NCI-H510A (cell line): ENCODE results near the gene TCP10L.
"Not testable (repeated sequence)": the region's sequence is repeated elsewhere in the genome, so short reads cannot be mapped to it uniquely, and the experiment has no call there.

Source experiments
- DNase-seq: peaks from one replicate; lab custom pipeline; 2025; lab: John Stamatoyannopoulos, UW

TCP10L gene, protein sequence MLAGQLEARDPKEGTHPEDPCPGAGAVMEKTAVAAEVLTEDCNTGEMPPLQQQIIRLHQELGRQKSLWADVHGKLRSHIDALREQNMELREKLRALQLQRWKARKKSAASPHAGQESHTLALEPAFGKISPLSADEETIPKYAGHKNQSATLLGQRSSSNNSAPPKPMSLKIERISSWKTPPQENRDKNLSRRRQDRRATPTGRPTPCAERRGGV

GRCh38 chr21:32585042-32585710 is at the start of gene TCP10L:
TSS of gene TCP10L (minus strand) at chr21:32585523. CDS start at chr21:32584304, 1,219 bp downstream.
- DNase-seq, result no peak

DNA sequence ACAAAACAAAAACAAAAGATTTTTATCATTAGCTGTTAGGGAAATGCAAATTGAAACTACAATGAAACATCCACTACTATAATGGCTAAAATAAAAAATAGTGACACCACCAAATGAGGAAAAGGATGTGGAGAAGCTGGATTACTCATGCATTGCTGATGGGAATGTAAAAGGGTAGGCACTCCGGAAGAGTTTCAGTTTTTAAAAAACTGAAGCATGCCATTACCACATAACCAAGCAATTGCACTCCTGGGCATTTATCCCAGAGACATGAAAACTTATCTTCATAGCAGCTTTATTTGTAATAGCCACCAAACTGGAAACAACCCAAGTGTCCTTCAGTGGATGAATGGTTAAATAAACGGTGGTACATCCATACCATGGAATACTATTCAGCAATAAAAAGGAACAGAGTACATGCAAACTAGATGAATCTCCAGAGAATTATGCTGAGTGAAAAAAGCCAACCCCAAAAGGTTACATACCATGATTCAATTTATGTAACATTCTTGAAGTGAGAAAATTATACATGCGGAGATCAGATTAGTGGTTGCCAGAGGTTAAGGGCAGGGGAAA is 41.4 kb upstream of the TCP10L start:
- DNase-seq, result no peak

DNA sequence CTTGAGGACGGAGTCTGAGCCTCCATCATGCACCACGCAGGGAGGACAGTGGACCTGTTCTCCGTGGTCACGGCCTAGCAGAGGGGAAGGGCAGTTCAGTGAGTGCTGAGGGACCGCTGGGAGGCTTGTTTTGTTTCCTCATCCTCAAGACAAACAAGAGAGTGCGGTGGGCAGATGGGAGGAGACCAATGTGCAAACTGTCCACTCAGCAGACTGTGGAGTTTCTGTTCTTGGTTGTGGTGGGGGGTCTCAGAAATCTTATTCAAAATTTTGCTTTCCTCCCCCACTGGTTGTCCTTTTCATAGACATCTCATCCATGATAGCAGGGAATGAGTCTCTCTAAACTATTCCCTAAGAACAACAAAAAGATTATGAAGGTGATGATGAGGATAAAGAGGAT is 32.9 kb upstream of the TCP10L start:
- DNase-seq, result not testable (repeated sequence)

DNA sequence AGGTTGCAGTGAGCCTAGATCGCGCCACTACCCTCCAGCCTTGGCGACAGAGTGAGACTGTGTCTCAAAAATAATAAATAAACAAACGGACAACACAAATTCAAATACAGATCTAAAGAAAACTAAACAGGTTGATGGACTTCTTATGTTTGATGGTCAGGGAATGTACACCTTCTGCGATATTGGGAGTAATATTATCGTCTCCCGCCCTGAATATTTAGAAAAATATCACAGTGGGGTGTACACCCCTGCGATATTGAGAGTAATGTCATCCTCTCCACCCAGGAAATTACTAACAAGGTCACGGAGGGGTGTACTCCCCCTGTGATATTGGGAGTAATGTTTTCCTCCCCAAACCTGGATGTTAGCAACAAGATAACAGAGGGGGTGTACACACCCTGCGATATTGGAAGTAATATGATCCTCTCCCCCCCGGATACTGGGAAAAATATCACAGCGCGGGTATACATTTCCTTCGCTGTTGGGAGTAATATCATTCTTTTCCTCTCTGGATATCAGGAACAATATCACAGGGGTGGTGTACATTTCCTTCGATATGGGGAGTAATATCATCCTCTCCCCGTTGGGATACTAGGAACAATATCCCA is 28.2 kb upstream of the TCP10L start:
- no peak for DNase-seq

DNA sequence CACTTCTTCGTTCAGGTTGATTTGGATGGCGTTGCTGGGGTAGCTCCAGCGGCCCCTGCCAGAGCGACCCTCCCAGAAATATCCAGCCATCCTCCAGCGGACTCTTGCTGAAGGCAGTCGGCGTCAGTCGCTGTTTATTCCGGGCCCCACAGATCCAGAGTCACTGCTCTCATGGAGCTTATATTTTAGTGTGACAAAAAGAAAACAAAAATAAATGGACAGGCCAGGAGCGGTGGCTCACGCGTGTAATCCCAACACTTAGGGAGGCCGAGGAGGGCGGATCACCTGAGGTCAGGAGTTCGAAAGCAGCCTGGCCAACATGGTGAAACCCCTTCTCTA is 27.6 kb upstream of the TCP10L start:
- no peak for DNase-seq

GRCh38 chr21:32612075-32612998 is 27.0 kb upstream of the TCP10L start, which contains the start of gene CFAP298:
TSS of gene CFAP298 (minus strand) at chr21:32612377. CDS start at chr21:32612243, 134 bp downstream.
- peak; percentile 68 for DNase-seq

- no peak for DNase-seq
These were observed 26.2 kb upstream of the TCP10L start for GRCh38 chr21:32611471-32611997.

- DNase-seq, result not testable (repeated sequence)
These were observed 25.6 kb upstream of the TCP10L start for GRCh38 chr21:32610940-32611339.

DNA sequence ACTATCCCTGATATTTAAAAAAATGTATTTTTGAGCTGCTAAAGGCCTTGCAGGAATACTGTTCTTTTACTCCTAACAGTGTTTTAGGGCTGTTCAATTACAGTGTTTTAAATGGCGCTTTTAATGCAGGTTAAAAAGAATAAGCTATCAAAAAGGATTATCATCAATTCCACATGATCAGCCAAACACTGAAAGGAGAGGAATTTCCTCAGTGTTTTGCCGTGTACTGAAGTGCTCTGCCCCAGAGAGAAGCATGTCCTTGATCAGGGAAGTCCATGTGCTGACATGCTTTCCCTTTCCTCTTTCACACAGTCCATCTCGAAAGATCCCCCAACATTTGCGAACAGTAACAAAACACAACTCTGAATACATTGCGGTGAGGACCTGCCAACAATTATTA is 23.5 kb upstream of the TCP10L start:
- DNase-seq, result no peak

DNA sequence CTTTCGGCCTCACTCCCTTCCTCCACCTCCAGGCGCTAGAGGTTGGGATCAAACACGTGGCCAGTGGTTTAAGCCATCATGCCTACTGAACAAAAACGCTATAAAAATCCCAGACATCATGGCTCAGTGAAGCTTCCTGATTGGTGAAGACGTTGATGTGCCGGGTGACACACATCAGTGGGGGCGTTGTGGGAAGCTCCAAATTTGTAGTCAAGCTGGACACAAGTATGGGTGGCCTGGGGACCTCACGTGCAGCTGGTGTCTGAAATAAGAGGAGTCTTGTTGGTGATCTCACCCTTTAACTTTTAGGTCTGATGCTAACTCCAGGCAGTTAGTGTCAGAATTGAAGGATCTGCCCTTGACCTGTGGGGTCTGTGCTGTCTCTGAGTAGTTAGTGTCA is 20.1 kb upstream of the TCP10L start:
- no peak for DNase-seq

- DNase-seq, result no peak
These were observed 19.1 kb upstream of the TCP10L start for GRCh38 chr21:32604464-32604863.

DNA sequence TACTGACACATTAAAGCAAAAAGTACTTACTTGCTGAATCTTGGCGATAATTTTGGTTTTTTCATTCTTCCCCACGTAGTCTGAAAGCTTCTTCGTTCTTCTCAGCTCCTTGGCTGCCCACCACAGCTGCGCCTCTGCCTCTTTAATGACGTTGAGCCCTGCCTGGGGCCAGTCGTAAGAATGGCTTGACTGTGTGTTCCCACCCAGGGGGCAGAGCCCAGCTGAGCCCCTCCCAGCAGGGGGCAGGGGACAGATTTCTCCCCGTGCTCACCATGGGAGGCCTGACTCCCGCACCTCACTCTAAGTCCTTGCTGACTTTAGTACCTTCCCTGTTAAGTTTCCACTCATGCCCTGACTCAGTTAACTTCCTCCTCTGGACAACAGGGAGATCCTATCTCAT is 17.8 kb upstream of the TCP10L start:
- no peak for DNase-seq

GRCh38 chr21:32602099-32602498 is 16.8 kb upstream of the TCP10L start:
- DNase-seq, result no peak

- DNase-seq, result no peak
These were observed 14.2 kb upstream of the TCP10L start for GRCh38 chr21:32599526-32599925.

DNA sequence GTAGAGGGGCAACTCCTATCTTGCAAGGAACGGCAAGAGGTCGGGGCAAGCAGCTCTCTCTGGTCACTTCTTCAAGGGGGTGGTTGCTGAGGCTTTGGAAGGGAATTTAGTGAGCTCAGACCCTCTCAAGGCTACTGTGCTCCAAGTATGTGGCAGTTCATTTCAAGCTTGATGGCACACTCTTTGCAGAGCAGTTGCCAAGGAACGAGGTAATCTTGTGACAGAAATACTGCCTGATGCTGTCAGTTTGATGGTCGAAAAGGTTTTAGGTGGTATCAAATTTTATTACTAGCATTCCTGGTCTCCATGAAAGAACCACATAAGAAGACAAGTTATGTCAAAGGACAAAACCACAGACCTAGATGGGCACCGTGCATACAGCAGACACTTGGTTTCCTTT is 13.8 kb upstream of the TCP10L start:
- no peak for DNase-seq

- DNase-seq, result no peak
These were observed 11.9 kb upstream of the TCP10L start for GRCh38 chr21:32597205-32597604.

DNA sequence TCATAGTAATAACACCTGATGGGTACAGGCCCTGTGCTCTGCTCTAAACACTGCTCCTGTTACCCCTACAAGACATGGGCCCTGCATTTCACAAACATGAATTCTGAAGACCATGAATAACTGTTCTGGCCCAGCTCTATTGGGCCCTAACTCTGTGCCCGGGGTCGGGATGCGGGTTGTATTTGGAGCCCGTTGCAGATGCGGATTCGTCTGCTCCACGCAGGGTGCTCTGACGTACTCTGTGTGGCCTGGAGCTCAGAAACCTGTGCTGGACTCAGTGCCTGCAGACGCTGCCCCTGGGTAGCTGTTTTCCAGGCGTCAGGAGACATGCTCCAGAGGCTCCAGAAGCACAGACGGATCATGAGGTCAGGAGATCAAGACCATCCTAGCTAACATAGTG is 10.1 kb upstream of the TCP10L start:
- no peak for DNase-seq

DNA sequence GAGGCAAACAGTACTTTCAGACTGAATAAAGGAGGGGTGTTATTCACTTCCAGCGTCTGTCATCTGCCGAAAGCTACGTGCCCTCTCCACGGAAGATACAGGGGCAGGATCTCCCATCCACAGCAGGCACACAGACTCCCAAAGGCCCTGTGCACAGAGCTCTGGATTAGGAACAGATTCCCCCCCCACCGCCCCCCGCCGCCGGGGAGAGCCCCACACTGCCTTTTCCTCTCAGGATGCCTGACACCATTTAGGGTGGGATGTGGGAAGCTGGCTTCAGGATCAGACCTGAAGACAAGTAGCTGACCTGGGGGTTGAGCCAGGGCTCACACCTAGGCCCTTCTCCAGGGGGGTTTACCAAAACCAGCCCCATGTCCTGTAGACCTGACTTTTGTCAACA is 8.4 kb upstream of the TCP10L start:
- DNase-seq, result no peak

DNA sequence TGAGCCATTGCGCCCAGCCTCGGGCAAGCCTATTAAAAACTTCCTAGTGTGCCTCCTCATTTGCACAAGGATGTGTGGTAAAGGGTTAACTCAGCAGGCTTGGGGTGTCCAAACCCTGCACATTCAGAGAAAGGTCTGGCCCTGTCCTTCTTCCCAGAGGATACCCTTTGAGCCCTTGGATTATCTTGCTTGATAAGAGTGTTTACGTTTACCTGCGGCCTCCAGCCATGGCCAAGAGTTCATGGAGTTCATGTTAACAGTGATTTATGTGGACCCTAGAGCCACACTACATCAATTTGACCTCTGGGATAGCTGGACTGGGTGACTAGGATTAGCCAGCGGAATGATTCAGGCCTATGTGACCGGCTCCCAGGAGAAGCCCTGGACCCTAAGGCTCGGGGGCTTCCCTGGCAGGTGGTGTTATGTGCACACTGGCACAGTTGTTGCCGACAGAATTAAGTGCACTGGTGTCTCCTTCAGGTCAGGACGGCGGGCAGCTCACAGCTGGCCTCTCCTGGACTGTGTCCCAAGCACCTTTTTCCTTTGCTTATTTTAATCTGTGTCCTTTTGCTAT is 7.7 kb upstream of the TCP10L start:
- DNase-seq, result no peak

GRCh38 chr21:32590130-32590529 is 4.8 kb upstream of the TCP10L start:
- DNase-seq, result no peak

- DNase-seq, result no peak
These were observed 2.3 kb upstream of the TCP10L start for GRCh38 chr21:32587651-32588050.
